Adrenal gland (tissue), 12 donors: ENCODE data around the gene MARCHF6. TPM values are rescaled to one million over a fixed set of nuclear protein-coding genes. Genes with fewer than 3 reads are reported as not detected.

Source experiments
- DNase-seq, 7 donors: peaks; one replicate each; pipeline ENCODE4 v3.0.0-alpha.2; 2019 to 2020
- H3K27ac ChIP-seq, 5 donors: fragments of 200-600 bp; sonication (generic) in 4 of 5; 1 replicate in 3 of 5; 2 replicates in 2 of 5; pipeline versions ENCODE4 v1.5.1 to v1.8.0; 2016 to 2020; ENCODE audit warnings: mild to moderate bottlenecking in 1 of 5
- H3K27me3 ChIP-seq: fragments of 200-600 bp; 2 replicates; pipeline ENCODE4 v1.8.0; 2021
- H3K36me3 ChIP-seq, 2 donors: fragments of 200-600 bp; replicated peaks in 1 of 2; 1 replicate in 1 of 2; 2 replicates in 1 of 2; pipeline versions ENCODE4 v1.5.1 to v1.8.0; 2018 to 2022
- H3K4me1 ChIP-seq, 2 donors: fragments of 200-600 bp; replicated peaks in 1 of 2; 1 replicate in 1 of 2; 2 replicates in 1 of 2; pipeline versions ENCODE4 v1.5.1 to v1.8.0; 2018 to 2021
- H3K4me3 ChIP-seq, 4 donors: fragments of 200-600 bp; sonication (generic) in 3 of 4; one replicate each; pipeline ENCODE4 v1.5.1; 2016 to 2018
- H3K9me3 ChIP-seq, 3 donors: fragments of 200-600 bp; sonication (generic) in 1 of 3; replicated peaks in 1 of 3; 1 replicate in 2 of 3; 2 replicates in 1 of 3; pipeline versions ENCODE4 v1.5.1 to v1.8.0; 2016 to 2021
- CTCF ChIP-seq, 6 experiments: fragments of 450-650 bp in 4 of 6; fragments of 200-600 bp in 2 of 6; sonication (generic) in 1 of 6; IDR thresholded peaks; 1 replicate in 5 of 6; 2 replicates in 1 of 6; pipeline versions ENCODE4 v1.5.1 to v1.8.0; 2016 to 2021; ENCODE audit warnings: antibody characterized with exemption in 6 of 6, mild to moderate bottlenecking in 2 of 6, moderate library complexity in 1 of 6
- POLR2A ChIP-seq, 2 donors: fragments of 450-650 bp; IDR thresholded peaks; one replicate each; pipeline ENCODE4 v1.6.1; 2017; ENCODE audit warnings: antibody characterized with exemption in 2 of 2, mild to moderate bottlenecking in 2 of 2, moderate library complexity in 1 of 2
- WGBS, 4 donors: extraction: QIAGEN DNeasy Blood & Tissue Kit in 2 of 4; methylation state at CpG; one replicate each; pipeline versions ENCODE4 v1.1.5 to v1.1.7; 2013 to 2017; 5-methylcytosine and 5-hydroxymethylcytosine counted together
- intact Hi-C, 2 donors: fragments of 100-400 bp; cut with DNase I; formaldehyde crosslinking; loops; one replicate each; pipeline versions ENCODE4 v1.14.1 to v1.15.0; 2022 to 2023
- polyA plus RNA-seq, 3 donors: library from polyadenylated mRNA; stranded (reverse); fragments of 200-250 nt in 2 of 3; fragments of 350-450 nt in 1 of 3; fragmentation: Illumina TruSeq in 1 of 3; extraction: RNeasy Lipid Tissue Mini Kit (QIAGEN cat#74804) in 1 of 3; gene quantifications; one replicate each; pipeline ENCODE4 v1.2.3, GENCODE V29; 2013 to 2014
- total RNA-seq, 9 donors: library from RNA; depleted of rRNA in 4 of 9; stranded (reverse); fragments of >200 nt in 4 of 9; fragments of 120-200 nt in 1 of 9; fragmentation: NEBNext Ultra II Directional in 1 of 9; extraction: Animal tissue kit (Norgen Biotek cat#: 25700) in 1 of 9; gene quantifications; one replicate each; pipeline versions ENCODE4 v1.1.0 to v1.2.4, GENCODE V29; 2013 to 2023
- donor health status: healthy with polysubstance abuse.
- donor health status: Bipolar disorder and iron deficiency.
- donor health status: DM: yes; HTN: yes; CAD: no.
- donor health status: DM: no; HTN: no; CAD: no.
- donor health status: DM: no; HTN: no; CAD: no.
- donor health status: DM: yes; HTN: yes; CAD: no.

The MARCHF6 gene
- total and polyA plus RNA-seq, 12 donors = 51.6 to 170 (median 115) TPM

DNA sequence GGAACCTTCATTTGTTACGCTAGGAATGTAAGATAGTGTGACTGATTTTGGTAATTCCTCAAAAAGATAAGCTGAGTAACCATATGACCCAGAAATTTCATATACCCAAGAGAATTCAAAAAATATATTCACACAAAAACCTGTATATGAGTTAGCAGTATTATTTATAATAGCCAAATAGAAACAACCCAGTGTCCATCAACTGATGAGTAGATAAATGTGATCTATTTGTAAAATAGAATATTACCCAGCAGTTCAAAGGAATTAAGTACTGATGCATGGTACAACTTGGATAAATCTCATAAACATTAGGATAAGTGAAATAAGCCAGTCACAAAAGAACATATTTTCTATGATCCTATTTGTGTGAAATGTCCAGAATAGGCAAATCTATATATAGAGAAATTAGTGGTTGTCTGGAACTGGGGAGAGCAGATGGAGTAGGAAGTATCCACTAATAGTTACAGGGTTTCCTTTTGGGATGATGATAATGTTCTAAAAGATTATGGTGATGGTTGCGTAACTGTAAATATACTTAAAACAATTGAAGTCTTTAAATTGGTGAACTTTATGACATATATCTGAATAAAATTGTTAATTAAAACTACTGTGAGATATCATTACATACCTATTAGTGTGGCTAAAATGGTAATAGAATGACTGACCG lies 10.2 kb downstream of the MARCHF6 start:
- DNase-seq = no peak
- TF ChIP-seq POLR2A (IDR thresholded peaks at IDR 0.05) (no peak), CTCF (IDR thresholded peaks at IDR 0.05) (no peak)
- Histone ChIP-seq H3K9me3 (no peaks in the 10 kb centered on the region), H3K27me3 (no peaks in the 10 kb centered on the region), H3K36me3 (no peaks in the 10 kb centered on the region), H3K4me1 (peaks cover 13 to 31% of the 10 kb centered on the region in 2 donors), H3K4me3 (no peak overlapping the region), H3K27ac (no peak overlapping the region)
- intact Hi-C loops = no loop called here
- 88 to 96% (median 90%) methylated on average over 3 of the region's 3 CpGs for WGBS, 4 donors

GRCh38 chr5:10364186-10364689 lies 10.7 kb downstream of the MARCHF6 start:
- intact Hi-C loops = no loop called here
- H3K4me1 ChIP-seq = peaks cover 13 to 31% of the 10 kb centered on the region in 2 donors
- TF ChIP-seq POLR2A (IDR thresholded peaks at IDR 0.05) = no peak
- peak in 1 of 6 experiments; percentile 16 for TF ChIP-seq CTCF (IDR thresholded peaks at IDR 0.05)

GRCh38 chr5:10365782-10366181 lies 12.3 kb downstream of the MARCHF6 start:
- no peak for DNase-seq
- H3K9me3 ChIP-seq = no peaks in the 10 kb centered on the region
- H3K36me3 ChIP-seq = no peaks in the 10 kb centered on the region
- TF ChIP-seq POLR2A (IDR thresholded peaks at IDR 0.05) (no peak), CTCF (IDR thresholded peaks at IDR 0.05) (no peak)
- H3K27me3 ChIP-seq = no peaks in the 10 kb centered on the region
- 91 to 95% (median 92%) methylated on average over 7 of the region's 7 CpGs for WGBS, 4 donors
- H3K4me3 ChIP-seq = no peak overlapping the region
- intact Hi-C loops = no loop called here
- H3K4me1 ChIP-seq = peaks cover 13 to 31% of the 10 kb centered on the region in 2 donors
- no peak overlapping the region for H3K27ac ChIP-seq

More at GRCh38 chr5:10364186-10364689, 10.7 kb downstream of the MARCHF6 start:
- Histone ChIP-seq H3K9me3 (no peaks in the 10 kb centered on the region), H3K27me3 (no peaks in the 10 kb centered on the region), H3K4me3 (no peak overlapping the region), H3K27ac (no peak overlapping the region), H3K36me3 (no peaks in the 10 kb centered on the region)
- DNase-seq = no peak
- 88 to 97% (median 94%) methylated on average over 1 of the region's 1 CpG for WGBS, 4 donors

GRCh38 chr5:10366310-10367272 lies 13.1 kb downstream of the MARCHF6 start:
- Histone ChIP-seq H3K36me3 (no peaks in the 10 kb centered on the region), H3K4me1 (peaks cover 13 to 31% of the 10 kb centered on the region in 2 donors), H3K4me3 (no peak overlapping the region), H3K9me3 (no peaks in the 10 kb centered on the region), H3K27ac (peak overlapping the region in 2 of 5 donors; percentile 12 to 31), H3K27me3 (no peaks in the 10 kb centered on the region)
- WGBS, 4 donors = 29 to 38% (median 35%) methylated on average over 11 of the region's 11 CpGs
- DNase-seq = peak in 4 of 7 donors; percentile 26 to 47 (median 42)
- intact Hi-C loops = no loop called here
- no peak for TF ChIP-seq CTCF (IDR thresholded peaks at IDR 0.05)
- no peak for TF ChIP-seq POLR2A (IDR thresholded peaks at IDR 0.05)
